Caco-2 (cell line): ENCODE results near the gene KIF13A. TPM values are rescaled to one million over a fixed set of nuclear protein-coding genes. Genes with fewer than 3 reads are reported as not detected.

Experiments
- BruUV-seq: library from RNA; stranded (reverse); fragments of 400-500 nt; replicated peaks from 2 replicates; lab custom pipeline; 2021; lab: Mats Ljungman, UMichigan
- CTCF ChIA-PET: fragments of 300-600 bp; sonication (Branson Sonifier 250); formaldehyde crosslinking; loops from one replicate; lab custom pipeline; 2022; ENCODE audit warnings: antibody characterized with exemption; lab: Charles Lee
- POLR2A ChIA-PET: fragments of 300-600 bp; sonication (Branson Sonifier 250); formaldehyde crosslinking; loops from one replicate; lab custom pipeline; 2022; ENCODE audit warnings: antibody characterized with exemption; lab: Charles Lee
- DNase-seq, 2 experiments: peaks; one replicate each; pipeline versions ENCODE4 v3.0.0 to v3.0.0-alpha.2; 2020 to 2022
- H3K27me3 ChIP-seq: replicated peaks from 2 replicates; pipeline ENCODE4 v1.6.0; 2011; ENCODE audit warnings: low read length; ENCODE audit not compliant: control insufficient read depth, insufficient read depth
- H3K36me3 ChIP-seq: 2 replicates; pipeline ENCODE4 v1.5.1; 2011; ENCODE audit warnings: low read length; ENCODE audit not compliant: control insufficient read depth, insufficient read depth
- H3K4me1 ChIP-seq: fragments of 250-450 bp; sonication (Bioruptor Pico); 2 replicates; pipeline ENCODE4 v1.5.1; 2020; ENCODE audit warnings: mild to moderate bottlenecking
- H3K4me3 ChIP-seq: 2 replicates; pipeline ENCODE4 v1.5.1; 2011; ENCODE audit warnings: low read depth, mild to moderate bottlenecking, control low read depth, low read length
- H3K9me3 ChIP-seq: fragments of 250-450 bp; sonication (Bioruptor Pico); 2 replicates; pipeline ENCODE4 v1.5.1; 2020; ENCODE audit warnings: mild to moderate bottlenecking, moderate library complexity
- H3K27ac Mint-ChIP-seq: one replicate; pipeline ENCODE4 v1.8.0; 2022; ENCODE audit warnings: mixed read lengths; ENCODE audit not compliant: unreplicated experiment
- H3K27me3 Mint-ChIP-seq: one replicate; pipeline ENCODE4 v1.8.0; 2022; ENCODE audit warnings: mixed read lengths; ENCODE audit not compliant: insufficient read depth, unreplicated experiment
- H3K36me3 Mint-ChIP-seq: one replicate; pipeline ENCODE4 v1.8.0; 2022; ENCODE audit warnings: mild to moderate bottlenecking, mixed read lengths; ENCODE audit not compliant: insufficient read depth, unreplicated experiment
- H3K4me1 Mint-ChIP-seq: one replicate; pipeline ENCODE4 v1.8.0; 2022; ENCODE audit warnings: low read depth, mixed read lengths; ENCODE audit not compliant: unreplicated experiment
- H3K4me3 Mint-ChIP-seq: one replicate; pipeline ENCODE4 v1.8.0; 2022; ENCODE audit warnings: mild to moderate bottlenecking, moderate library complexity, mixed read lengths; ENCODE audit not compliant: unreplicated experiment
- H3K9me3 Mint-ChIP-seq: one replicate; pipeline ENCODE4 v1.8.0; 2022; ENCODE audit warnings: mixed read lengths; ENCODE audit not compliant: unreplicated experiment
- CTCF ChIP-seq, 2 experiments: fragments of 200-600 bp in 1 of 2; IDR thresholded peaks; 1 replicate in 1 of 2; 2 replicates in 1 of 2; pipeline versions ENCODE4 v1.5.1 to v1.8.0; 2011 to 2022; ENCODE audit warnings: antibody characterized with exemption in 1 of 2, control low read depth in 1 of 2, inconsistent platforms in 1 of 2, low read depth in 1 of 2, low read length in 1 of 2, mild to moderate bottlenecking in 1 of 2, moderate library complexity in 1 of 2; ENCODE audit not compliant: insufficient read depth in 1 of 2, severe bottlenecking in 1 of 2, unreplicated experiment in 1 of 2
- intact Hi-C: fragments of 100-400 bp; cut with micrococcal nuclease; formaldehyde crosslinking; loops from one replicate; pipeline ENCODE4 v1.10.0; 2022; ENCODE audit not compliant: unreplicated experiment
- total RNA-seq: library from RNA; stranded (reverse); gene quantifications from 2 replicates; pipeline ENCODE4 v1.2.3, GENCODE V29; 2022

KIF13A gene
- total RNA-seq, 1 experiment from 2014 or later, result 13.8 TPM

GRCh38 chr6:17842934-17843821, 144.3 kb downstream of the KIF13A start:
- H3K4me3 Mint-ChIP-seq, result no peak overlapping the region
- H3K9me3 ChIP-seq, result no peaks in the 10 kb centered on the region
- CTCF ChIA-PET, result interaction anchor here (0.5 kb wide), 1 partner anchor 28 kb away, joined by 3 read pairs; no protein-coding TSS in a partner anchor

GRCh38 chr6:17842014-17842776, 145.2 kb downstream of the KIF13A start:
- POLR2A ChIA-PET, result no interaction called here

More at GRCh38 chr6:17842934-17843821, 144.3 kb downstream of the KIF13A start:
- no peaks in the 10 kb centered on the region for H3K4me1 ChIP-seq
- Mint-ChIP-seq H3K4me1 (no peaks in the 10 kb centered on the region), H3K27ac (no peak overlapping the region), H3K9me3 (no peaks in the 10 kb centered on the region), H3K36me3 (no peaks in the 10 kb centered on the region), H3K27me3 (no peaks in the 10 kb centered on the region)
- TF ChIP-seq CTCF (IDR thresholded peaks at IDR 0.05; ENCODE audit: insufficient read depth in 1 of 2, low read depth in 1 of 2, low read length in 1 of 2, severe bottlenecking in 1 of 2, unreplicated experiment in 1 of 2), result no peak
- no peak overlapping the region for H3K4me3 ChIP-seq
- POLR2A ChIA-PET, result no interaction called here
- H3K36me3 ChIP-seq, result no peaks in the 10 kb centered on the region
- no peaks in the 10 kb centered on the region for H3K27me3 ChIP-seq
- intact Hi-C loops, result no loop called here
- no peak for DNase-seq
- no TSS peak for BruUV-seq

More at GRCh38 chr6:17842014-17842776, 145.2 kb downstream of the KIF13A start:
- H3K27me3 ChIP-seq, result no peaks in the 10 kb centered on the region
- CTCF ChIA-PET, result no interaction called here
- H3K27me3 Mint-ChIP-seq, result no peaks in the 10 kb centered on the region
- DNase-seq, result no peak
- no peaks in the 10 kb centered on the region for H3K4me1 ChIP-seq
- TF ChIP-seq CTCF (IDR thresholded peaks at IDR 0.05; ENCODE audit: insufficient read depth in 1 of 2, low read depth in 1 of 2, low read length in 1 of 2, severe bottlenecking in 1 of 2, unreplicated experiment in 1 of 2), result no peak
- H3K36me3 Mint-ChIP-seq, result no peaks in the 10 kb centered on the region
- BruUV-seq, result no TSS peak
- no peak overlapping the region for H3K4me3 Mint-ChIP-seq
- H3K9me3 ChIP-seq, result no peaks in the 10 kb centered on the region
- no peaks in the 10 kb centered on the region for H3K9me3 Mint-ChIP-seq
- intact Hi-C loops, result no loop called here
- H3K36me3 ChIP-seq, result no peaks in the 10 kb centered on the region
- H3K4me1 Mint-ChIP-seq, result no peaks in the 10 kb centered on the region
- no peak overlapping the region for H3K27ac Mint-ChIP-seq
- no peak overlapping the region for H3K4me3 ChIP-seq
